NOMO-1 treated with dmso at 0.1 percent for 144 hours (cell line): ENCODE data around the gene B3GAT3.
"Not testable (repeated sequence)": the region's sequence is repeated elsewhere in the genome, so short reads cannot be mapped to it uniquely, and the experiment has no call there.

Experiments
- DNase-seq: peaks from one replicate; lab custom pipeline; 2025; ENCODE audit not compliant: unreplicated experiment; lab: John Stamatoyannopoulos, UW

Gene B3GAT3

GRCh38 chr11:62645946-62646824 is 24.4 kb upstream of the B3GAT3 start, which contains the start of gene GANAB:
Gene GANAB (minus strand): TSS chr11:62646613. CDS start chr11:62646599, 14 bp downstream.
- peak; percentile 99 for DNase-seq

GRCh38 chr11:62645671-62645945 is 23.8 kb upstream of the B3GAT3 start:
- no peak for DNase-seq

- no peak for DNase-seq
These were observed 22.4 kb upstream of the B3GAT3 start for GRCh38 chr11:62644220-62644619.

- no peak for DNase-seq
These were observed 10.7 kb upstream of the B3GAT3 start for GRCh38 chr11:62632492-62632891.

- DNase-seq: no peak
These were observed 5.9 kb upstream of the B3GAT3 start for GRCh38 chr11:62627713-62628112.

- DNase-seq: no peak
These were observed 797 bp upstream of the B3GAT3 start for GRCh38 chr11:62622476-62623089.

GRCh38 chr11:62621027-62621566 is 689 bp downstream of the B3GAT3 start:
- no peak for DNase-seq

GRCh38 chr11:62616957-62617356 is 4.8 kb downstream of the B3GAT3 start:
- DNase-seq: not testable (repeated sequence)

- DNase-seq: no peak
These were observed 6.3 kb downstream of the B3GAT3 start for GRCh38 chr11:62615521-62615920.

GRCh38 chr11:62614275-62614674 is 7.5 kb downstream of the B3GAT3 start:
- DNase-seq: no peak

GRCh38 chr11:62613291-62613778 is 8.5 kb downstream of the B3GAT3 start:
- DNase-seq: no peak

- peak; percentile 49 for DNase-seq
These were observed 9.2 kb downstream of the B3GAT3 start, which contains the start of the genes EML3 and ROM1 for GRCh38 chr11:62612366-62613290. Gene EML3 (minus strand): TSS chr11:62612775. CDS start chr11:62612457, 318 bp downstream. Gene ROM1 (plus strand): TSS chr11:62613257. CDS start chr11:62613282, 25 bp downstream.

- DNase-seq: peak; percentile 47
These were observed 10.0 kb downstream of the B3GAT3 start for GRCh38 chr11:62611705-62612365.

GRCh38 chr11:62610814-62611704 is 10.7 kb downstream of the B3GAT3 start:
- no peak for DNase-seq

GRCh38 chr11:62610403-62610802 is 11.4 kb downstream of the B3GAT3 start:
- DNase-seq: no peak

GRCh38 chr11:62608776-62609175 is 13.0 kb downstream of the B3GAT3 start:
- no peak for DNase-seq

- no peak for DNase-seq
These were observed 14.1 kb downstream of the B3GAT3 start for GRCh38 chr11:62607714-62608113.

GRCh38 chr11:62605902-62606301 is 15.9 kb downstream of the B3GAT3 start:
- DNase-seq: no peak

GRCh38 chr11:62605467-62605866 is 16.3 kb downstream of the B3GAT3 start:
- DNase-seq: no peak
